Activated CD4-positive, alpha-beta memory T cell treated with anti-CD3 and anti-CD28 coated beads, Interleukin-2, amount 10 ng/mL, durations not matched to agents 7 days and 5 days (primary cell): ENCODE results near the gene MAN2B2. TPM values are rescaled to one million over a fixed set of nuclear protein-coding genes. Genes with fewer than 3 reads are reported as not detected.

Experiments
- CTCF ChIA-PET: fragments of 350-600 bp; sonication (Branson Sonifier 250); formaldehyde crosslinking; loops from one replicate; lab custom pipeline; 2021; ENCODE audit warnings: antibody characterized with exemption, inconsistent platforms; lab: Charles Lee
- POLR2A ChIA-PET: fragments of 350-600 bp; sonication (Branson Sonifier 250); formaldehyde crosslinking; loops from one replicate; lab custom pipeline; 2021; ENCODE audit warnings: antibody characterized with exemption; lab: Charles Lee
- DNase-seq: peaks from one replicate; pipeline ENCODE4 v3.0.0-alpha.2; 2020
- H3K27ac Mint-ChIP-seq: one replicate; pipeline ENCODE4 v1.8.0; 2021; ENCODE audit warnings: mild to moderate bottlenecking, mixed read lengths
- H3K27me3 Mint-ChIP-seq: one replicate; pipeline ENCODE4 v1.8.0; 2021; ENCODE audit warnings: mixed read lengths
- H3K36me3 Mint-ChIP-seq: one replicate; pipeline ENCODE4 v1.8.0; 2021; ENCODE audit warnings: low read depth, mixed read lengths
- H3K4me1 Mint-ChIP-seq: one replicate; pipeline ENCODE4 v1.8.0; 2021; ENCODE audit warnings: mixed read lengths
- H3K4me3 Mint-ChIP-seq: one replicate; pipeline ENCODE4 v1.8.0; 2021; ENCODE audit warnings: mild to moderate bottlenecking, mixed read lengths
- H3K9me3 Mint-ChIP-seq: one replicate; pipeline ENCODE4 v1.8.0; 2021; ENCODE audit warnings: mixed read lengths
- total RNA-seq, 2 experiments: library from RNA; stranded (reverse); gene quantifications; one replicate each; pipeline ENCODE4 v1.2.3, GENCODE V29; 2021

Gene MAN2B2
- total RNA-seq, 2 experiments from 2014 or later, result 34.8 to 36.3 TPM

- ChIA-PET POLR2A (no interaction called here), CTCF (no interaction called here)
- peak overlapping the region; percentile 60 for H3K4me3 Mint-ChIP-seq
- peaks cover 47% of the 10 kb centered on the region for H3K36me3 Mint-ChIP-seq
- no peak for DNase-seq
- no peaks in the 10 kb centered on the region for H3K9me3 Mint-ChIP-seq
- H3K4me1 Mint-ChIP-seq, result peaks cover 19% of the 10 kb centered on the region
- H3K27ac Mint-ChIP-seq, result no peak overlapping the region
- H3K27me3 Mint-ChIP-seq, result peaks cover 4% of the 10 kb centered on the region
Observed at GRCh38 chr4:6576932-6577331, 1.9 kb downstream of the MAN2B2 start.

GRCh38 chr4:6577409-6577808 is 2.4 kb downstream of the MAN2B2 start:
- ChIA-PET POLR2A (no interaction called here), CTCF (no interaction called here)
- Mint-ChIP-seq H3K27me3 (peaks cover 3% of the 10 kb centered on the region), H3K36me3 (peaks cover 51% of the 10 kb centered on the region), H3K4me1 (peaks cover 19% of the 10 kb centered on the region), H3K4me3 (no peak overlapping the region), H3K9me3 (no peaks in the 10 kb centered on the region), H3K27ac (no peak overlapping the region)
- DNase-seq, result no peak

GRCh38 chr4:6578221-6578620 is 3.2 kb downstream of the MAN2B2 start:
- no peak for DNase-seq
- peaks cover 57% of the 10 kb centered on the region for H3K36me3 Mint-ChIP-seq
- no peaks in the 10 kb centered on the region for H3K9me3 Mint-ChIP-seq
- peaks cover 19% of the 10 kb centered on the region for H3K4me1 Mint-ChIP-seq
- POLR2A ChIA-PET, result interaction anchor here (0.7 kb wide), 1 partner anchor 95 kb away, joined by 4 read pairs; a partner anchor contains a TSS
- H3K27ac Mint-ChIP-seq, result no peak overlapping the region
- H3K27me3 Mint-ChIP-seq, result peaks cover 1% of the 10 kb centered on the region
- H3K4me3 Mint-ChIP-seq, result no peak overlapping the region
- CTCF ChIA-PET, result no interaction called here

- Mint-ChIP-seq H3K9me3 (no peaks in the 10 kb centered on the region), H3K36me3 (peaks cover 73% of the 10 kb centered on the region), H3K4me1 (peaks cover 14% of the 10 kb centered on the region), H3K27me3 (no peaks in the 10 kb centered on the region), H3K4me3 (no peak overlapping the region), H3K27ac (no peak overlapping the region)
- DNase-seq, result no peak
- POLR2A ChIA-PET, result no interaction called here
- CTCF ChIA-PET, result no interaction called here
Observed at GRCh38 chr4:6580353-6580752, 5.4 kb downstream of the MAN2B2 start.

GRCh38 chr4:6581566-6582121 is 6.7 kb downstream of the MAN2B2 start:
- Mint-ChIP-seq H3K27me3 (no peaks in the 10 kb centered on the region), H3K27ac (no peak overlapping the region), H3K9me3 (no peaks in the 10 kb centered on the region), H3K4me1 (peaks cover 6% of the 10 kb centered on the region), H3K4me3 (no peak overlapping the region), H3K36me3 (peaks cover 79% of the 10 kb centered on the region)
- CTCF ChIA-PET, result no interaction called here
- DNase-seq, result no peak
- POLR2A ChIA-PET, result no interaction called here

GRCh38 chr4:6582889-6583490 is 8.0 kb downstream of the MAN2B2 start:
- DNase-seq, result no peak
- CTCF ChIA-PET, result no interaction called here

GRCh38 chr4:6584865-6585264 is 9.9 kb downstream of the MAN2B2 start:
- no peaks in the 10 kb centered on the region for H3K4me1 Mint-ChIP-seq
- H3K36me3 Mint-ChIP-seq, result peaks cover 53% of the 10 kb centered on the region
- POLR2A ChIA-PET, result no interaction called here
- no peak overlapping the region for H3K27ac Mint-ChIP-seq
- CTCF ChIA-PET, result no interaction called here
- no peak for DNase-seq
- no peaks in the 10 kb centered on the region for H3K27me3 Mint-ChIP-seq
- H3K9me3 Mint-ChIP-seq, result no peaks in the 10 kb centered on the region
- H3K4me3 Mint-ChIP-seq, result no peak overlapping the region

More at GRCh38 chr4:6582889-6583490, 8.0 kb downstream of the MAN2B2 start:
- Mint-ChIP-seq H3K9me3 (no peaks in the 10 kb centered on the region), H3K27ac (no peak overlapping the region), H3K4me1 (no peaks in the 10 kb centered on the region), H3K36me3 (peaks cover 68% of the 10 kb centered on the region), H3K4me3 (no peak overlapping the region), H3K27me3 (no peaks in the 10 kb centered on the region)
- POLR2A ChIA-PET, result no interaction called here

GRCh38 chr4:6586715-6587325 is 11.8 kb downstream of the MAN2B2 start:
- POLR2A ChIA-PET, result no interaction called here
- Mint-ChIP-seq H3K4me3 (no peak overlapping the region), H3K4me1 (no peaks in the 10 kb centered on the region), H3K36me3 (peaks cover 34% of the 10 kb centered on the region), H3K27me3 (no peaks in the 10 kb centered on the region), H3K9me3 (no peaks in the 10 kb centered on the region), H3K27ac (no peak overlapping the region)
- CTCF ChIA-PET, result no interaction called here
- DNase-seq, result no peak

- no peaks in the 10 kb centered on the region for H3K27me3 Mint-ChIP-seq
- no peak overlapping the region for H3K27ac Mint-ChIP-seq
- peaks cover 13% of the 10 kb centered on the region for H3K36me3 Mint-ChIP-seq
- ChIA-PET CTCF (no interaction called here), POLR2A (interaction anchor here (1.1 to 1.7 kb wide), 3 partner anchors 14 to 51 kb away, joined by 3 to 6 read pairs (median 4); partner anchors contain the start of genes MAN2B2 and MRFAP1)
- DNase-seq, result no peak
- no peak overlapping the region for H3K4me3 Mint-ChIP-seq
- H3K9me3 Mint-ChIP-seq, result no peaks in the 10 kb centered on the region
- no peaks in the 10 kb centered on the region for H3K4me1 Mint-ChIP-seq
Observed at GRCh38 chr4:6589444-6589843, 14.5 kb downstream of the MAN2B2 start.

GRCh38 chr4:6591313-6591712 is 16.3 kb downstream of the MAN2B2 start:
- DNase-seq, result no peak
- H3K27me3 Mint-ChIP-seq, result no peaks in the 10 kb centered on the region
- CTCF ChIA-PET, result no interaction called here
- no peak overlapping the region for H3K4me3 Mint-ChIP-seq
- H3K36me3 Mint-ChIP-seq, result peaks cover 11% of the 10 kb centered on the region
- no peaks in the 10 kb centered on the region for H3K4me1 Mint-ChIP-seq
- no peak overlapping the region for H3K27ac Mint-ChIP-seq
- H3K9me3 Mint-ChIP-seq, result no peaks in the 10 kb centered on the region
- POLR2A ChIA-PET, result no interaction called here

- H3K36me3 Mint-ChIP-seq, result peaks cover 8% of the 10 kb centered on the region
- ChIA-PET POLR2A (no interaction called here), CTCF (no interaction called here)
- H3K27ac Mint-ChIP-seq, result no peak overlapping the region
- H3K4me3 Mint-ChIP-seq, result no peak overlapping the region
- H3K27me3 Mint-ChIP-seq, result no peaks in the 10 kb centered on the region
- no peaks in the 10 kb centered on the region for H3K4me1 Mint-ChIP-seq
- DNase-seq, result no peak
- H3K9me3 Mint-ChIP-seq, result no peaks in the 10 kb centered on the region
Observed at GRCh38 chr4:6591781-6592180, 16.8 kb downstream of the MAN2B2 start.

GRCh38 chr4:6592804-6593563 is 18.0 kb downstream of the MAN2B2 start:
- POLR2A ChIA-PET, result no interaction called here
- H3K27me3 Mint-ChIP-seq, result no peaks in the 10 kb centered on the region
- no peak for DNase-seq
- CTCF ChIA-PET, result no interaction called here
- H3K4me1 Mint-ChIP-seq, result no peaks in the 10 kb centered on the region
- no peaks in the 10 kb centered on the region for H3K9me3 Mint-ChIP-seq
- no peak overlapping the region for H3K4me3 Mint-ChIP-seq
- H3K27ac Mint-ChIP-seq, result no peak overlapping the region
- H3K36me3 Mint-ChIP-seq, result peaks cover 8% of the 10 kb centered on the region

- H3K27ac Mint-ChIP-seq, result no peak overlapping the region
- H3K4me1 Mint-ChIP-seq, result no peaks in the 10 kb centered on the region
- no peaks in the 10 kb centered on the region for H3K9me3 Mint-ChIP-seq
- DNase-seq, result no peak
- H3K4me3 Mint-ChIP-seq, result no peak overlapping the region
- ChIA-PET CTCF (no interaction called here), POLR2A (no interaction called here)
- H3K36me3 Mint-ChIP-seq, result peaks cover 8% of the 10 kb centered on the region
- no peaks in the 10 kb centered on the region for H3K27me3 Mint-ChIP-seq
Observed at GRCh38 chr4:6594341-6594740, 19.4 kb downstream of the MAN2B2 start.
